ENCODE results near the gene GPR135. TPM values are rescaled to one million over a fixed set of nuclear protein-coding genes. Genes with fewer than 3 reads are reported as not detected.

GPR135 gene
- total RNA-seq, 2 donors from 2014 or later = 4.1 to 5.0 TPM

DNA sequence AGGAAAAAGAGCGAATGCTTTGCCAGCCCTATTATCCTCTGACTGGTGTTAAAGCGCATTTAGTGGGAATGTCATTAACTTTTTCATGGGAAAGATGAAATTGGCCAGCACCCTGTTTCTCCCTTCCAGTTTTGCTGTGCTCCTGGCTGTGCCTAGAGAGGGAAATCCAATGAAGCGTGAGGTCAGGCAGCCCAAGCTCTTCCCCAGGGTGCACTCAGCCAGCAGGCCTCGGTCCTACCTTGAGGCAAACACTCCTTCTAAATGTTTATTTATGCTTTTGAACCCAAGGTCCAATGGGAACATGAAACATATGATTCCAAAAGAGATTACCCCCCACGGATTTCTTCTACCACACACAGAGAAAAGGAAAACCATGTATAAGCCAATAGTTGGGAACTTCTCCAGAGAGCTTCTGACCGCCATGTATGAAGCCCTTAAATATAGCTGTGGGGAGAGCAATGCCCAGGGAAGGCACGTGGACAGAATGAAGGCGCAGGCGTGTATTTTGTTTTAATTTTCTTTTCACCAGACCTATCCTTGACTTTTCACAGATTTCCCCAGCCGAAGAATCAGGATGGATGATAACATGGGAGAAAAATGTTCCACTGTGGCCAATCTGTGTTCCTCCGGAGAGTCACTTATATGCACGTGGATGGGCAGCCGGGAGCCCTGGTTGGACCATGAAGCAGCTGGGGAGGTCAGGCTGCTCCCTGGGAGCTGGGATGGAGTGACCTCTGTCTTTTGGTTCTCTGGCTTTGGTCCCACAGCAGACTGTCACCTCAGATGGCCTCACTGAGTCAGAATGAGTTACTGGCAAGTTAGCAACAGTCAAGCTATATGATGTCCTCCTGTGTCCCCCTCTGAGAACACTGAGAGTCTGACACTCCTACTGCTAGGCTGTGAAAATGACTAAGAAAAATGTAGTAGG is 37.3 kb downstream of the GPR135 start:
- Histone ChIP-seq H3K27ac (peak overlapping the region; percentile 63 to 69), H3K4me3 (no peak overlapping the region), H3K4me1 (peaks cover 0 to 50% of the 10 kb centered on the region in 2 donors), H3K27me3 (no peaks in the 10 kb centered on the region), H3K36me3 (no peaks in the 10 kb centered on the region), H3K9me3 (no peaks in the 10 kb centered on the region)
- DNase-seq (ENCODE audit: low spot score) = peak; percentile 70
- TF ChIP-seq, protein P1, sequence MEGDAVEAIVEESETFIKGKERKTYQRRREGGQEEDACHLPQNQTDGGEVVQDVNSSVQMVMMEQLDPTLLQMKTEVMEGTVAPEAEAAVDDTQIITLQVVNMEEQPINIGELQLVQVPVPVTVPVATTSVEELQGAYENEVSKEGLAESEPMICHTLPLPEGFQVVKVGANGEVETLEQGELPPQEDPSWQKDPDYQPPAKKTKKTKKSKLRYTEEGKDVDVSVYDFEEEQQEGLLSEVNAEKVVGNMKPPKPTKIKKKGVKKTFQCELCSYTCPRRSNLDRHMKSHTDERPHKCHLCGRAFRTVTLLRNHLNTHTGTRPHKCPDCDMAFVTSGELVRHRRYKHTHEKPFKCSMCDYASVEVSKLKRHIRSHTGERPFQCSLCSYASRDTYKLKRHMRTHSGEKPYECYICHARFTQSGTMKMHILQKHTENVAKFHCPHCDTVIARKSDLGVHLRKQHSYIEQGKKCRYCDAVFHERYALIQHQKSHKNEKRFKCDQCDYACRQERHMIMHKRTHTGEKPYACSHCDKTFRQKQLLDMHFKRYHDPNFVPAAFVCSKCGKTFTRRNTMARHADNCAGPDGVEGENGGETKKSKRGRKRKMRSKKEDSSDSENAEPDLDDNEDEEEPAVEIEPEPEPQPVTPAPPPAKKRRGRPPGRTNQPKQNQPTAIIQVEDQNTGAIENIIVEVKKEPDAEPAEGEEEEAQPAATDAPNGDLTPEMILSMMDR (IDR thresholded peaks at IDR 0.05) = no peak

DNA sequence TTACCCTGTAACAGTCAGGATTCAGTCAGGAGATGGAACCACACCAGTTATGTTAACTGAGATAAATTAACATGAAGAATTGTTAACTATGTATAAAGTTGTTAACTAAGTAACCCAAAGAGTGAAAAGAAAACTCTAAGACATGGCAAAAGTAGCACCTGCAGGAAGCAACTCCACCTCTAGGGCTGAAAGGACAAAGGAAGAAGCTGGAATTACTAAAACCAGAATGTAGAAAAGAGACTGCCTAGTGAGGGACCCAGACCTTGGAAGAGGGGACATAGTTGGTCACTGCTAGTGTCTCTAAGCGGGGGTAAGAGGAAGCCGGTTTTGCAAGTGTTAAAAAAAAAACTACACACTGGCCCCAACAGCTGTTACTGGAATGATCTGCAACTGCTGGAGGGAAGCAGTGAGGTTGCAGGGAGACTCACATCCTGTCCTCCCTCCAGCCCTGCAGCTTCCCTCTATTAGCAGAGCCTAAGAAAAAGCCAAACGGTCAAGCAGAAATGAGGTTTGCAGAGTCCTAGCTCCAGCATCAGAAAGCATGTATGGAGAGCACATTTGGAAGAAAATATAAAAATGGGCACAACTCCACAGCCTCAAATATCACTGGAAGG is 39.8 kb downstream of the GPR135 start:
- TF ChIP-seq, protein P1 (IDR thresholded peaks at IDR 0.05) = peak in 1 of 2 donors; percentile 14
- Histone ChIP-seq H3K27me3 (no peaks in the 10 kb centered on the region), H3K4me1 (peaks cover 0 to 65% of the 10 kb centered on the region in 2 donors)

DNA sequence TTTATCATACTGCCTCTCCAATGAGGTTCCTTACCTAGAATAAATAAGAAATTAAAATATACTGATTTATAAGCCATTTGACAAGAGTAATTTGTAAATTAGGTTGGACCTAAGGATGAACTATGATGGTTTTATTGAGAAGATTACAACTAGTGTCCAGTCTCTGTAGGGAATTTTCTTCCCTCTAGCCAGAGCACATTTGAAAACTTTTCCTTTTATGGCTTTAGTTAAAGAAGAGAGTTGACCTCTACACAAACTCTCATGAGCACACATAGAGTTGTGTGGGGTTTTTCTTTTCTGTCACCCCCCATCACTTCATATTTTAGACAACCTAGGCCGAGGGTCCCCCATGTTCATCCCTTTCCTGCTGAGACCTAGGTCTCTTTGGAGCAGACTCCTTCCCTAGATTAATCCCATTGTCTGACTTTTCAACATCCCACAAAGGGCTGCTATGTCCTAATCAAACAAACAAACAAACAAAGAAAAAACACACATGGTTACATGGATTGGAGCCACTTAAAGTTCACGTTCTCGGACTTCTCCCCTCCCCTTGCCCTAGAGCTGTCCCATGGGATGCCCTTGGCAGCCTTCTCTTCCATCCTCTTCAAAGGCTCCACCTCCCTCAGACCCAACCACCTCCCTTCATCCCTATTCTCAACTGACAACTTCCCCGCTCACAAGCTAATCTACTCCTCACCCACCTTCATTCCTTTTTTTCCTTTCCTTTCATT is 40.7 kb downstream of the GPR135 start:
- Histone ChIP-seq H3K27ac (peak overlapping the region in 1 of 2 donors; percentile 63), H3K36me3 (no peaks in the 10 kb centered on the region), H3K27me3 (no peaks in the 10 kb centered on the region), H3K9me3 (no peaks in the 10 kb centered on the region), H3K4me1 (peaks cover 0 to 63% of the 10 kb centered on the region in 2 donors), H3K4me3 (no peak overlapping the region)
- TF ChIP-seq, protein P1 (IDR thresholded peaks at IDR 0.05) = no peak
- no peak for DNase-seq (ENCODE audit: low spot score)

More for the DNA sequence above, 39.8 kb downstream of the GPR135 start:
- Histone ChIP-seq H3K4me3 (no peak overlapping the region), H3K27ac (peak overlapping the region in 1 of 2 donors; percentile 63), H3K36me3 (no peaks in the 10 kb centered on the region), H3K9me3 (no peaks in the 10 kb centered on the region)
- DNase-seq (ENCODE audit: low spot score) = no peak

DNA sequence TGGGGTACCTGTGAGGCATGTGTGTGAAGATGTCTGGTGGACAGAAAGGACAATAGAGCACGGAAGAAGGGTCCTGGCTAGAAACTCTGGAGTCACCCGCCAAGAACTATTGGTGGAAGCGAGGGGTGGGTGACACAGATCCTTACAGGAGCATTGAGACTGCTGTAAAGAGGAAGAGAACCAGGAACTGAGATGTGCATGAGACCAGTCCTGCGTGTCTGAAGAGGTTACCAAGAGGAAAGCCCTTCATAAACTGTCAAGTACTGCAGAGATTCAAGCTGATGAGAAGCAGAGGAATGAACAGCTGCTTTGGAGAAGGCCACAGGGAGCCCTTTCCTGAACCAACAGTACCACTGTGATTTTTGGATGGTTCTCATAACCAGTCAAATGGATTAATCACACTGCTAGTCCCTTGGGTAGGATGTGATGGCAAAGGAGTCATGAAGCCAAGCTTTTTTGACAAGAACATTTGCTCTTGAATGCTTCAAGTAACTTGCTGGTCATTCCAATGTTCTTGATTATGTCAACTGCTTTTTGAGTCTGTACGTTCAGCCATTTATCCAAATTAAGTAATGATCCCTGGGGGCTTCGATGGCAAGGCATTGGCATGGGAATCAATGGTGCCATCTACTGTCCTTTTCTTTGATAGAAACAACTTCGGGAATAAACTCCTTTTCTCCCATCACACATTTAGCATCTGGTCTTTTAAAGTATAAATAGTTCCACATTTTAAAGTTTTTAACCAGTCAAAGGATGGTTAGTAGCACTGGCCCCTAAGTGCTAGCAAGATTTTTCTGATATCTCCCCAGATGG is 42.9 kb downstream of the GPR135 start:
- no peak for DNase-seq (ENCODE audit: low spot score)
- H3K9me3 ChIP-seq = no peaks in the 10 kb centered on the region
- TF ChIP-seq, protein P1 (IDR thresholded peaks at IDR 0.05) = peak in 1 of 2 donors; percentile 45
- no peaks in the 10 kb centered on the region for H3K36me3 ChIP-seq
- H3K27ac ChIP-seq = peak overlapping the region; percentile 5 to 26
- peaks cover 0 to 59% of the 10 kb centered on the region in 2 donors for H3K4me1 ChIP-seq
- H3K4me3 ChIP-seq = no peak overlapping the region
- no peaks in the 10 kb centered on the region for H3K27me3 ChIP-seq

DNA sequence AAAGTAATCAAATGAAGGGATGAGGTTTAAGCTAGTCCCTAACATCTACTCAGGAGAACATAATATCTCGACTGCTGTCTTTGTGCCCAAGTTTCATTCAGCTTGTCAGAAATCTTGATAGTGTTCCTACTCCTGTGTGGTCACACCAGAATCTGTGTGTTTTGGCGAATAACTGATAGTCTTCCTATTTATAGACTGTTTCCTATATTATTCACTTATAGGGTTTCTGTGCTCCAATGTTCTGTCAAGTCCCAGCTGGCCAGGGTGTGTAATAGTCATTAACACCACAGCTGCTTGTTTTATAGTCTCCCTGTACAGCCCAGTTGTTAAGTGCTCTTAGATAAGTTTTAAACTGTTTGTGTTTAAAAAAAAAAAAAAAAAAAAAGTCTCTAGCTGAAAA is 45.9 kb downstream of the GPR135 start:
- H3K4me1 ChIP-seq = peaks cover 0 to 32% of the 10 kb centered on the region in 2 donors
- DNase-seq (ENCODE audit: low spot score) = no peak
- H3K27ac ChIP-seq = peak overlapping the region in 1 of 2 donors; percentile 1

More for the DNA sequence above, 45.9 kb downstream of the GPR135 start:
- no peaks in the 10 kb centered on the region for H3K27me3 ChIP-seq
- TF ChIP-seq, protein P1 (IDR thresholded peaks at IDR 0.05) = no peak
- H3K9me3 ChIP-seq = no peaks in the 10 kb centered on the region
- H3K36me3 ChIP-seq = no peaks in the 10 kb centered on the region
- H3K4me3 ChIP-seq = no peak overlapping the region
